Activated CD8-positive, alpha-beta memory T cell treated with anti-CD3 and anti-CD28 coated beads for 24 hours (primary cell): ENCODE data around the gene RABGAP1L.

Experiments
- DNase-seq: peaks from one replicate; pipeline ENCODE4 v3.0.0-alpha.2; 2020

Gene RABGAP1L

DNA sequence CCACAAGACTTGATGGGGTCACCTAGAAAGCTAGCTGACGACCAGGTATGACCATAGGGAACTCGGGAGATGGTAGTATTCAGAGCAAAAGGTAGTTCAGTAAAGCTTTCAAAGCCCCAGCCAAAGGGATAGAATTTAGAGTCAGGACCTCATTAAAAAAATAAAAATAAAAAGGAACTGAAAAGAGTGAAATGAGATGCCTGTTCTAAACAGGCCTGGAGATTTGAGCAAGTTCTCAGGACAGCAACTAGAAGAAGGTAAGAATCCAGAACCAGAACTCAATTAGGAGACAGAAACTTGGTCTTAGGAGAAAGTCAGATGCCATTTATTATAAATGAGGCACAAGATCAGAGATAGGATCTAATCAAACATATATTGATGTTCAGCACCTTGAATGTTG lies 575.0 kb downstream of the RABGAP1L start:
- DNase-seq: no peak

- DNase-seq: no peak
These were observed 577.5 kb downstream of the RABGAP1L start for GRCh38 chr1:174736831-174737230.

DNA sequence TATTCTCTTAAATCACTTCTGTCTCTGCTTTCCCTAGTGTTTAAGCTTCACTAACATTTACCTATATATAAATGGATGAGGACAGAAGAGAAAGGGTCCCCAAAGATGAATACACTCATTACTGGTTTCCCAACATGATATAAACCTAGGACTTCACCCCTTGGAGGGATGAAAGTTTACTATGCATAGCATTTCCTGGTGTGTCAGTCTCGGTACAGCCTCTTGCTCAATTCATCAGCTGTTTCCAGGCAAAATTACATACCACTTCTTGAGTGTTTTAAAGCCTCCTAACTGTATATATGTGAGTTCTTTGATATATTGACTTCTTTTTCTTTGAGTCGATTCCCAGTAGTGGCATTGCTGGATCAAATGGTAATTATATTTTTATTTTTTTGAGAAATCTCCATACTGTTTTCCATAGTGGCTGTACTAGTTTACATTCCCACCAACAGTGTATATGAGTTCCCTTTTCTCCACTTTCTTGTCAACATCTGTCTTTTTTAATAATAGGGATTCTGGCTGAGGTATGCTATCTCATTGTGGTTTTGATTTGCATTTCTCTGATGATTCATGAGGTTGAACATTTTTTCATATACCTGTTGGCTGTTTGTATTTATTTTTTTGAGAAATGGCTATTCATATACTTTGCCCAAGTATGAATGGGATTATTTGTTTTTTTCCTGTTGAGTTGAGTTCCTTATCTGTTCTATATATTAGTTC lies 581.1 kb downstream of the RABGAP1L start:
- DNase-seq: no peak

GRCh38 chr1:174742805-174743653 lies 583.7 kb downstream of the RABGAP1L start:
- no peak for DNase-seq

GRCh38 chr1:174743654-174744561 lies 584.6 kb downstream of the RABGAP1L start:
- DNase-seq: no peak

- no peak for DNase-seq
These were observed 585.6 kb downstream of the RABGAP1L start for GRCh38 chr1:174744886-174745285.

DNA sequence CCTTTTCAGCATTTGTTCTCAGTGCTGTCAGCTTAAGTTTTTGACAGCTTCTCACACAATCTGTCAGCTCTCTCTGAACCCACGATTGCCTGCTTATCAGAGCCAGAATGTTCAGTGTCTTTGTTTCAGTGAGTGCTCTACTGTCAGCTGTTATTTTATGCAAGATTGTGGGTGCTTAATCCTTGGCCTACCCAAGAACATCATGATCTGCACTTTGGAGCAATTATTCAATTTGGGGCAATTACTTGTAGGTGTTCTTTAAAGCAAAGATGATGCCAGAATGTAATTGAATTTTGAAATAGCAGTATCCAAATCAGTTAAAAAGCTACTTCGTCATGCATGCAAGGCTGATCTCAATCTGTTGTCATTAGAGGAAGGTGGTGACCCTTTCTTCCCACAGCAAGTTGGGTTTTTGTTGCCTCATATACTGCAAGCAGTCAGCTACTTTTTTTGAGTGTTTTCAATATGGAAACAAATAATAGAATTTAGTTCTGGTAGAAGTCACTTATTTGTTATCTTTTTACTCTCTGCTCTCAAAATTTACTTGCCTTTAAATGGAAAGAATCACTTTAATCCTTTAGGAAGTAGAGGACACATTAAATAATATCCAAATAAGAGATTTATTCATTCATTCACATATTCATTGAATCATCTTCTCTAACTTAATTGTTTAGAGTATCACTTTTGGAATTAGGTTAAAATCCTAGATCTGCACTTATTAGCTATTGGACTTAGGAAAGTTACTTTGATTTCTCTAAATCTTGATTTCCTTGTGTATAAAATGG lies 586.9 kb downstream of the RABGAP1L start:
- no peak for DNase-seq

DNA sequence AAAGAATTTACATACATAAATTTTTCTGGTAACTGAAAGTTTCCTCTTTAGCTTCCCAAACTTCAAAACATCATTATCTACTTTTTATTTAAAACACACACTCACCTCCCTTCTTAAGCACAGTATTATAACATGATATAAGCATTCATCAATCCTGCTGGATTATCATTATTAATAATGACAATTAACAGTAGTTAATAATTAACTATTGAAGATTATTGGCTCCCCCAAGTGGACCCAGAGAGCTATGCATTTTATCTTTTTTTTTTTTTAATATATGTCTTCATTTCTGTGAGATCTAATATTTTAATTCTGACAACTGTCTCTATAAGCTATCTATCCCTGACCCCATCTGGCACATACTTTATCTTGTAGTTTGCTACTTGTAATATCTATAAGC lies 588.3 kb downstream of the RABGAP1L start:
- no peak for DNase-seq

- DNase-seq: no peak
These were observed 589.3 kb downstream of the RABGAP1L start for GRCh38 chr1:174748586-174748985.

DNA sequence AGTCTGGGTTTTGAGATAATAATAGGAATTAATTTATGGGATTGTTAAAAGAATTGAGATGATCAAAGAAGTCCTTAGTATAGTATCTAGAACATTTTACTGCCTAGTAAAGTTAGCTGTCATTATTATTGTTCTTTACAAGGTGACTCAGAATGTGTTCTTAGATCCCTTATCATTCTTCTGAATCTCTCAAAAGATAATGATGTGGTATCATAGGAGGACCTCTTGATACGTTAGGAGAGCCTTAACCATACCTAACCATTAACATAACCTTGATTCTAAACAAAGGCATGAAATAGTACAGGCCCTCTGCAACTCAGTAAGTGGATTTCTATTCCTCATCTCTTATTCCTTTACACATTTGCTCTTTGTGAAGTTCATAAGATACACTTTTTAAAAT lies 593.8 kb downstream of the RABGAP1L start:
- DNase-seq: no peak

DNA sequence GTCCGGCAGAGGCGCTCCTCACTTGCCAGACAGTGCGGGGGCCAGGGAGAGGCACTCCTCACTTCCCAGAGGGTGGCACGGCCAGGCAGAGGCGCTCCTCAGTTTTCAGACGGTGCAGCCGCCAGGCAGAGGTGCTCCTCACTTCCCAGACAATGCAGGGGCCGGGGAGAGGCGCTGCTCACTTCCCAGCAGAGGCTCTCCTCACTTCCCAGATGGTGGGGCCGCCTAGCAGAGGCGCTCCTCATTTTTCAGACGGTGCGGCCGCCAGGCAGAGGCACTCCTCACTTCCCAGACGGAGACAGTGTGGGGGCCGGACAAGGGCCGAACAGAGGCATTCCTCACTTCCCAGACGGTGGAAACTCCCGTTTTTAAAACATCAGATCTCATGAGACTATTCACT lies 602.0 kb downstream of the RABGAP1L start:
- no peak for DNase-seq

DNA sequence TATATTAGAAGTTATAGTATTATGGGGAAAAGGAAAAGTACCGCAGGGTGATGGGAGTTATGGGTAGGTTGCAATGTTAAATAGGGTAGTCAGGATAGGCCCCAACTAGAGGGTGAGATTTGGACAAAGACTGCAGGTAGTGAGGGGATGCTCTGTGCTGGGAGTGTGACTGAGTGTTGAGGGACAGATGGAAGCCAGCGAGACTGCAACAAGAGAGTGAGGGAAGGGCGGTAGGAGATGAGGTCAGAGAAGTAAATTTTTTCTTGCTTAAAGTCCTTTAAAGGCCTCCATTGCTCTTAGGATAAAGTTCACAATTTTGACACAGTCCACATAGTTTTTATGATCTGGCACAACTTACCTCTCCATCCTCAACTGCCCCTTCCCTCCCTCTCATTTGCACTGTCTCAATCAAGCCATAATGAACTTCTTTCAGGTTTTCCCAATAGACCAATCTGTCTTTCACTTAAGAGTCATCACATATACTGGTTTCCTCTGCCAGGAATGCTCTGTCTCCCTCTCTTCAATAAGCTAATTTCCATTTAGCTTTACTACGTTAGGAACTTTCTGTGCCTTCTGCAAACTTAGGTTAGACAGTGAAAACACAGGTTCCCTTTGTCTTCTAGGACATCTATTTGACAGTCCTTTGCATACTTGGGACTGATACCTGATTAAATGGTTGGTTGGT lies 602.7 kb downstream of the RABGAP1L start:
- DNase-seq: no peak

DNA sequence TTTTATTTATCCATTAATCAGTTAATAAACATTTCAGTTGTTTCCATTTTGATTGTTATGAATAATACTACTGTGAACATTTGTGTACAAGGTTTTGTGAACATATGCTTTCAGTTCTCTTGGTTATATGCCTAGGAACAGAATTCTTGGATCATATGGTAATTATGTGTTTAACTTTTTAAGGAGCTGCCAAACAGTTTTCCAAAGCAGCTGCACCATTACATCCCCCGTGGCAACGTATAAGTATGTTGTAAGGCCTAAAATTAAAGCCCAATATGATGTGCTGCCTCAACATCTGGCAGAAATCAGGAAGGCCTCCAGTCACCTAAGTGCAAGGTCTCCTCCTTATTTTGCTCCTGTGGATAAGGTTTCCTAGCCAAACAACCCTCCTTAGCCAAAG lies 604.9 kb downstream of the RABGAP1L start:
- no peak for DNase-seq

- no peak for DNase-seq
These were observed 607.4 kb downstream of the RABGAP1L start for GRCh38 chr1:174766727-174767126.

- no peak for DNase-seq
These were observed 609.2 kb downstream of the RABGAP1L start for GRCh38 chr1:174768516-174768915.

GRCh38 chr1:174768949-174769348 lies 609.6 kb downstream of the RABGAP1L start:
- DNase-seq: no peak

GRCh38 chr1:174769961-174770549 lies 610.7 kb downstream of the RABGAP1L start:
- DNase-seq: no peak

GRCh38 chr1:174775621-174776020 lies 616.3 kb downstream of the RABGAP1L start:
- no peak for DNase-seq

DNA sequence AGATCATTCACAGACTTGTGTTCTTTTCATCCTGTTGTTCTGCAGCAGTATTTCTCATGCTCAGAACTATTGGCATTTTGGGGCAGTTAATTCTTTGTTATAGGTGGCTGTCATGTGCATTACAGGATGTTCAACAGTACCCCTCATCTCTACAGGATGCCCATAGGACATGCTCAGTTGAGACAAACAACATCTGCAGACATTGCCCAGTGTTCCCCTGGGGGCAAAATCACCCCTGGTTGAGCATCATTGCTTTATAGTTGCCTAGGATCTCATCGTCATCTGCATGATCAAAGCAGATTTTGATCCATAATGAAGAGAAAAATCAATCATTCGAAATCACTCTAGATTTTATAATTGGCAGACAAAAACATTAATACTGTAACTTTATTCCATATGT lies 617.9 kb downstream of the RABGAP1L start:
- DNase-seq: no peak

DNA sequence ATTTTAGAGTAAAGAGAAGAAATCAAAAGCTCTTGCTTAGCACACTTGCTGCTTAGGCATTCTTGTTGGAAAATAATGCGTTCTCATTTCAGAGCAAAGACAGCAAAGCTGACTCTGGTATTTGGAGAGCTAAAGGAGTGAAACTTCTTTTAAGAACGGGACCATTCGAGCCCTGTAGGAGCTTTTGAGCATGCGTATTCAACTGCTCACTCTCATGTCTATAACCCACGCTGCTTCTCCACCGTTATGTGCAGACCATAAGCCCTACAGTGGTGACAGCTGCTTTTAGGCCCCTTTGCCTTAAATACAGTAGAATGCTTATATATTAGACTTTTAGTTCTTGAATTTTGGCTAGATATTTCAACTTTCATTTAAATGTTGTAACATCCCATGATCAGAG lies 626.2 kb downstream of the RABGAP1L start:
- DNase-seq: no peak

- no peak for DNase-seq
These were observed 627.0 kb downstream of the RABGAP1L start for GRCh38 chr1:174786358-174786757.
